NCI-H82 treated with DMSO at 0.1 percent for 48 hours (cell line): ENCODE results near the gene TTLL11.
"Not testable (repeated sequence)": the region's sequence is repeated elsewhere in the genome, so short reads cannot be mapped to it uniquely, and the experiment has no call there.

Experiments
- DNase-seq: peaks from one replicate; lab custom pipeline; 2025; ENCODE audit not compliant: unreplicated experiment; lab: John Stamatoyannopoulos, UW

TTLL11 gene

GRCh38 chr9:121981118-121981883 is 111.8 kb downstream of the TTLL11 start:
- DNase-seq, result no peak

- DNase-seq, result not testable (repeated sequence)
Observed at GRCh38 chr9:121980665-121981064, 112.4 kb downstream of the TTLL11 start.

GRCh38 chr9:121979736-121980135 is 113.4 kb downstream of the TTLL11 start:
- DNase-seq, result no peak

- DNase-seq, result no peak
Observed at GRCh38 chr9:121976751-121977150, 116.4 kb downstream of the TTLL11 start.

GRCh38 chr9:121975801-121976277 is 117.3 kb downstream of the TTLL11 start:
- DNase-seq, result no peak

GRCh38 chr9:121974421-121974820 is 118.7 kb downstream of the TTLL11 start:
- no peak for DNase-seq

- no peak for DNase-seq
Observed at GRCh38 chr9:121972501-121972981, 120.6 kb downstream of the TTLL11 start.

GRCh38 chr9:121968056-121968455 is 125.1 kb downstream of the TTLL11 start:
- DNase-seq, result no peak

GRCh38 chr9:121966706-121967105 is 126.4 kb downstream of the TTLL11 start:
- DNase-seq, result no peak

GRCh38 chr9:121963528-121963995 is 129.5 kb downstream of the TTLL11 start:
- no peak for DNase-seq

GRCh38 chr9:121962421-121962820 is 130.7 kb downstream of the TTLL11 start:
- DNase-seq, result no peak

GRCh38 chr9:121960665-121961064 is 132.4 kb downstream of the TTLL11 start:
- DNase-seq, result no peak

- DNase-seq, result no peak
Observed at GRCh38 chr9:121958530-121958929, 134.6 kb downstream of the TTLL11 start.

- no peak for DNase-seq
Observed at GRCh38 chr9:121956808-121957207, 136.3 kb downstream of the TTLL11 start.

GRCh38 chr9:121955649-121956048 is 137.5 kb downstream of the TTLL11 start:
- no peak for DNase-seq

- DNase-seq, result no peak
Observed at GRCh38 chr9:121954477-121955140, 138.5 kb downstream of the TTLL11 start.

- no peak for DNase-seq
Observed at GRCh38 chr9:121952611-121953010, 140.5 kb downstream of the TTLL11 start.

GRCh38 chr9:121950866-121951265 is 142.2 kb downstream of the TTLL11 start:
- no peak for DNase-seq

GRCh38 chr9:121950441-121950840 is 142.7 kb downstream of the TTLL11 start:
- DNase-seq, result no peak

- DNase-seq, result no peak
Observed at GRCh38 chr9:121949766-121950165, 143.3 kb downstream of the TTLL11 start.

- DNase-seq, result no peak
Observed at GRCh38 chr9:121949364-121949763, 143.7 kb downstream of the TTLL11 start.

- no peak for DNase-seq
Observed at GRCh38 chr9:121947775-121948174, 145.3 kb downstream of the TTLL11 start.
